MM.1S (cell line): ENCODE results near the gene CFAP69.

ENCODE experiments used
- DNase-seq: peaks from one replicate; pipeline ENCODE4 v3.0.0-alpha.2; 2015
- H2AFZ ChIP-seq: fragments of 300-600 bp; sonication (generic); 2 replicates; pipeline ENCODE4 v1.6.0; 2016; ENCODE audit warnings: antibody characterized with exemption, low read length
- H3F3A ChIP-seq: fragments of 300-600 bp; sonication (generic); 2 replicates; pipeline ENCODE4 v1.6.1; 2016; ENCODE audit warnings: mild to moderate bottlenecking, antibody characterized with exemption, low read length, moderate library complexity, mixed read lengths; ENCODE audit not compliant: insufficient read depth
- H3K27ac ChIP-seq: fragments of 300-600 bp; sonication (generic); 2 replicates; pipeline ENCODE4 v1.5.1; 2016; ENCODE audit warnings: mild to moderate bottlenecking, low read length
- H3K27me3 ChIP-seq: fragments of 300-600 bp; sonication (generic); replicated peaks from 2 replicates; pipeline ENCODE4 v1.6.0; 2016; ENCODE audit warnings: low read length; ENCODE audit not compliant: insufficient read depth
- H3K36me3 ChIP-seq: fragments of 300-600 bp; sonication (generic); replicated peaks from 2 replicates; pipeline ENCODE4 v1.6.1; 2016; ENCODE audit warnings: mild to moderate bottlenecking, low read length, mixed read lengths; ENCODE audit not compliant: insufficient read depth
- H3K4me1 ChIP-seq: fragments of 300-600 bp; sonication (generic); 2 replicates; pipeline ENCODE4 v1.6.1; 2016; ENCODE audit warnings: low read length, mixed read lengths
- H3K4me2 ChIP-seq: fragments of 300-600 bp; sonication (generic); 2 replicates; pipeline ENCODE4 v1.6.0; 2016; ENCODE audit warnings: low read depth, low read length
- H3K4me3 ChIP-seq: fragments of 300-600 bp; sonication (generic); 2 replicates; pipeline ENCODE4 v1.5.1; 2016; ENCODE audit warnings: low read length, mixed read lengths
- H3K79me2 ChIP-seq: fragments of 300-600 bp; sonication (generic); 2 replicates; pipeline ENCODE4 v1.6.1; 2016; ENCODE audit warnings: mixed run types, low read length, mixed read lengths
- H3K9ac ChIP-seq: fragments of 300-600 bp; sonication (generic); 2 replicates; pipeline ENCODE4 v1.6.1; 2016; ENCODE audit warnings: low read length, mixed read lengths
- H3K9me2 ChIP-seq: fragments of 300-600 bp; sonication (generic); replicated peaks from 2 replicates; pipeline ENCODE4 v1.6.1; 2016; ENCODE audit warnings: mild to moderate bottlenecking, low read length, mixed read lengths; ENCODE audit not compliant: insufficient read depth
- H3K9me3 ChIP-seq: fragments of 300-600 bp; sonication (generic); replicated peaks from 2 replicates; pipeline ENCODE4 v1.6.1; 2016; ENCODE audit warnings: mild to moderate bottlenecking, low read length, mixed read lengths; ENCODE audit not compliant: insufficient read depth
- H4K20me1 ChIP-seq: fragments of 300-600 bp; sonication (generic); 2 replicates; pipeline ENCODE4 v1.6.1; 2016; ENCODE audit warnings: mild to moderate bottlenecking, low read length, moderate library complexity, mixed read lengths; ENCODE audit not compliant: insufficient read depth
- EZH2 ChIP-seq: fragments of 300-600 bp; sonication (generic); optimal IDR thresholded peaks from 2 replicates; pipeline ENCODE3; 2017; ENCODE audit warnings: low read depth, mild to moderate bottlenecking, antibody characterized with exemption, low read length, mixed read lengths
- EZH2phosphoT487 ChIP-seq: fragments of 300-600 bp; sonication (generic); IDR thresholded peaks from 2 replicates; pipeline ENCODE4 v1.6.1; 2018; ENCODE audit warnings: antibody characterized with exemption, low read length
- TF ChIP-seq, protein P1 (sequence below): fragments of 300-600 bp; sonication (generic); IDR thresholded peaks from 2 replicates; pipeline ENCODE4 v1.5.1; 2016; ENCODE audit warnings: antibody characterized with exemption, low read length, mixed read lengths

Gene CFAP69

DNA sequence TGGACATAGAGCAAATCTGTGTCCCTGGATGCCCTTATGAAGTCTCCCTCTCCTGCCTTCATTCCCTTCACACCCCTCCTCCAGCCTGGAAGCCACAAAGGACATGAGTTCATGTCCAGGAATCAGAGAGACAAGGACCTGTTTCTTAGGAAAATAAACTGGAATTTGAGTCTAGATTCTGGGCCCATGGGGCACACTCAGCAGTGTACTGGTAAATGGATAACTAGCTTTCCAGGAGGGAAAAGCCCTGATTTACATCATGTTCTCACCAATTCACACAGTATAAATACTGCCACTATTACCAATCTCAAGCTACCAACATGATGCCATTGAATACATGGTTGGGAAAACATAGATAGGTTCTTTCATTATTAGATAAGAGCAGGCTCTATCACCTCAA, 66.2 kb downstream of the CFAP69 start:
- Histone ChIP-seq H3F3A (no peaks in the 10 kb centered on the region), H3K4me2 (no peak overlapping the region), H3K79me2 (no peaks in the 10 kb centered on the region), H3K4me1 (no peaks in the 10 kb centered on the region), H3K36me3 (no peaks in the 10 kb centered on the region), H3K9me3 (no peaks in the 10 kb centered on the region), H3K4me3 (no peak overlapping the region), H3K9me2 (no peaks in the 10 kb centered on the region), H2AFZ (no peak overlapping the region), H3K27me3 (no peaks in the 10 kb centered on the region), H3K27ac (no peak overlapping the region), H4K20me1 (no peaks in the 10 kb centered on the region), H3K9ac (no peak overlapping the region)
- no peak for DNase-seq
- no peak for TF ChIP-seq EZH2
- TF ChIP-seq EZH2phosphoT487 = no peak
- TF ChIP-seq, protein P1, sequence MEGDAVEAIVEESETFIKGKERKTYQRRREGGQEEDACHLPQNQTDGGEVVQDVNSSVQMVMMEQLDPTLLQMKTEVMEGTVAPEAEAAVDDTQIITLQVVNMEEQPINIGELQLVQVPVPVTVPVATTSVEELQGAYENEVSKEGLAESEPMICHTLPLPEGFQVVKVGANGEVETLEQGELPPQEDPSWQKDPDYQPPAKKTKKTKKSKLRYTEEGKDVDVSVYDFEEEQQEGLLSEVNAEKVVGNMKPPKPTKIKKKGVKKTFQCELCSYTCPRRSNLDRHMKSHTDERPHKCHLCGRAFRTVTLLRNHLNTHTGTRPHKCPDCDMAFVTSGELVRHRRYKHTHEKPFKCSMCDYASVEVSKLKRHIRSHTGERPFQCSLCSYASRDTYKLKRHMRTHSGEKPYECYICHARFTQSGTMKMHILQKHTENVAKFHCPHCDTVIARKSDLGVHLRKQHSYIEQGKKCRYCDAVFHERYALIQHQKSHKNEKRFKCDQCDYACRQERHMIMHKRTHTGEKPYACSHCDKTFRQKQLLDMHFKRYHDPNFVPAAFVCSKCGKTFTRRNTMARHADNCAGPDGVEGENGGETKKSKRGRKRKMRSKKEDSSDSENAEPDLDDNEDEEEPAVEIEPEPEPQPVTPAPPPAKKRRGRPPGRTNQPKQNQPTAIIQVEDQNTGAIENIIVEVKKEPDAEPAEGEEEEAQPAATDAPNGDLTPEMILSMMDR = no peak

DNA sequence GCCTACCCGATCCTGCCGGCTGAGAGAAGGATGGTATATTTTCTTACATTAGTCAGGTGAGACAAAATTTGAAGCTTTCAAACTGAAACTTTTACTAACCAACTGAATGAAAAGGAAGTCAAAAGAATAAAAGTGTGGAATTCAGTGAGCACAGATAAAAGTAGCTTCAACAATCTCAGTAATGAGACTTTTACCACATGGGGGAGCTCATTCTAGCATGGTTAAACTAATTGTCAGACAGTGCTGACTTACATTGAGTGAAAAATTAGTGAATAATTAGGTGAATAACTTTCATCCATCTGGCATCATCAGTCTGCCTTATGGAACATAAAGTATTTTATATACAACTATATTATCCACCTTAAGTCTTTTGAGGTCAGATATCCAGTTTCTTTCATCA, 67.8 kb downstream of the CFAP69 start:
- no peaks in the 10 kb centered on the region for H3K27me3 ChIP-seq
- no peak overlapping the region for H3K9ac ChIP-seq
- H3K4me3 ChIP-seq = no peak overlapping the region
- no peaks in the 10 kb centered on the region for H3F3A ChIP-seq
- no peaks in the 10 kb centered on the region for H3K79me2 ChIP-seq
- no peaks in the 10 kb centered on the region for H3K4me1 ChIP-seq
- TF ChIP-seq, protein P1 = peak; percentile 26; the same call in 1 of the 2 replicates
- TF ChIP-seq EZH2phosphoT487 = no peak
- H3K9me2 ChIP-seq = no peaks in the 10 kb centered on the region
- H2AFZ ChIP-seq = no peak overlapping the region
- no peaks in the 10 kb centered on the region for H4K20me1 ChIP-seq
- no peak for DNase-seq
- H3K36me3 ChIP-seq = no peaks in the 10 kb centered on the region
- no peak overlapping the region for H3K4me2 ChIP-seq
- no peaks in the 10 kb centered on the region for H3K9me3 ChIP-seq
- no peak overlapping the region for H3K27ac ChIP-seq

DNA sequence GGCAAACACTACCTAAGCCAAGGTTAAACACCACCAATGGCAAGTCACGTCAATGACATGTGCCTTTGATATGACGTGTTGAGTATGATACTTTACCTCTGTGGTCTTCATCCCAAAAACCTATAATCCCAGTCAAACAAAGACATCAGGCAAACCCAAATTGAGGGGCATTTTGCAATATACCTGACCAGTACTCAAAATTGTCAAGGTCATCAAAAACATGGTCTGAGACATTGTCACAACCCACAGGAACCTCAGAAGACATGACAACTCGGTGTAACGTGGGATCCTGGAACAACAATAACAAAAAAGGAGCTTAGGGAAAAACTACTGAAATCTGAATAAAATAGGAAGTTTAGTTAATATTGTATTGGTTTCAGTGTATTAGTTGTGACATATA, 68.9 kb downstream of the CFAP69 start:
- Histone ChIP-seq H3K27ac (no peak overlapping the region), H3K36me3 (no peaks in the 10 kb centered on the region), H2AFZ (no peak overlapping the region), H3K4me2 (no peak overlapping the region), H3K4me3 (no peak overlapping the region), H3K4me1 (no peaks in the 10 kb centered on the region), H4K20me1 (no peaks in the 10 kb centered on the region), H3K9me2 (no peaks in the 10 kb centered on the region), H3K27me3 (no peaks in the 10 kb centered on the region), H3K9ac (no peak overlapping the region), H3F3A (no peaks in the 10 kb centered on the region), H3K79me2 (no peaks in the 10 kb centered on the region), H3K9me3 (no peaks in the 10 kb centered on the region)
- no peak for DNase-seq
- TF ChIP-seq, protein P1 = no peak
- no peak for TF ChIP-seq EZH2
- TF ChIP-seq EZH2phosphoT487 = no peak

DNA sequence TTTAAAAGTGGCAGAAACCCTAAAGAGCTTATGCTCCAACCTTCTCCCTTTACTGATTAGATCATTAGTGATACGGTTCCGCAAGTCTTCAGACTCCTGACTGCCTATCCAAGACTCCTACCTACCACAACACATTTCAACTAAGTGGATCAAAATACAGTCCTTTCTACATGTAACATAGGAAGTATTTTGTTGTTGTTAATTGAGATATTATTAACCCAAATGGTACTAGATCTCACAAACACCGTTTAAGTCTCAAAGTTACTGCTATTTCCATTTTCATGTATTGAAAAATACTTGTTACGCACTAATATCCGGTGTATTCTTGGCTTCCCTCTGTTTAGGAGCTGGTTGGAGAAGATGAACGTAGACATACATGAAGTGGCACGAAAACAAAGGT, 75.0 kb downstream of the CFAP69 start:
- H3K4me3 ChIP-seq = no peak overlapping the region
- H3K27me3 ChIP-seq = no peaks in the 10 kb centered on the region
- no peaks in the 10 kb centered on the region for H3K79me2 ChIP-seq
- no peak for DNase-seq
- no peaks in the 10 kb centered on the region for H4K20me1 ChIP-seq
- no peak overlapping the region for H3K27ac ChIP-seq
- H3K36me3 ChIP-seq = no peaks in the 10 kb centered on the region
- no peak overlapping the region for H2AFZ ChIP-seq
- no peak overlapping the region for H3K4me2 ChIP-seq
- H3K4me1 ChIP-seq = no peaks in the 10 kb centered on the region
- no peaks in the 10 kb centered on the region for H3F3A ChIP-seq
- no peak overlapping the region for H3K9ac ChIP-seq
- H3K9me3 ChIP-seq = no peaks in the 10 kb centered on the region
- TF ChIP-seq, protein P1 = no peak
- TF ChIP-seq EZH2 (no peak), EZH2phosphoT487 (no peak)
- H3K9me2 ChIP-seq = no peaks in the 10 kb centered on the region
